PC-3 (cell line): ENCODE results near the gene LRCH1. TPM values are rescaled to one million over a fixed set of nuclear protein-coding genes. Genes with fewer than 3 reads are reported as not detected.

Source experiments
- ATAC-seq: fragments of 200-7000 bp; cut with Tn5 transposase; 2 replicates; pipeline ENCODE4 v1.9.1; 2020; ENCODE audit warnings: mild to moderate bottlenecking, moderate library complexity
- BruUV-seq: library from RNA; stranded (reverse); fragments of 400-500 nt; replicated peaks from 2 replicates; lab custom pipeline; 2021; lab: Mats Ljungman, UMichigan
- CTCF ChIA-PET: fragments of 300-600 bp; sonication (Branson Sonifier 250); formaldehyde crosslinking; loops from one replicate; lab custom pipeline; 2022; ENCODE audit warnings: antibody characterized with exemption; lab: Charles Lee
- POLR2A ChIA-PET: fragments of 300-600 bp; sonication (Branson Sonifier 250); formaldehyde crosslinking; loops from one replicate; lab custom pipeline; 2022; ENCODE audit warnings: antibody characterized with exemption; ENCODE audit not compliant: unreplicated experiment; lab: Charles Lee
- DNase-seq: peaks from one replicate; pipeline ENCODE4 v3.0.0-alpha.2; 2015
- H2AFZ ChIP-seq: fragments of 300-600 bp; sonication (generic); 2 replicates; pipeline ENCODE4 v1.6.0; 2016; ENCODE audit warnings: antibody characterized with exemption, low read length
- H3F3A ChIP-seq: fragments of 300-600 bp; sonication (generic); one replicate; pipeline ENCODE4 v1.6.0; 2017; ENCODE audit warnings: antibody characterized with exemption, low read length, control low read depth, mild to moderate bottlenecking; ENCODE audit not compliant: unreplicated experiment
- H3K27ac ChIP-seq: fragments of 300-600 bp; sonication (generic); 2 replicates; pipeline ENCODE4 v1.5.1; 2016; ENCODE audit warnings: mild to moderate bottlenecking, low read length
- H3K27me3 ChIP-seq: fragments of 300-600 bp; sonication (generic); 2 replicates; pipeline ENCODE4 v1.6.1; 2016; ENCODE audit warnings: low read length, mixed read lengths
- H3K36me3 ChIP-seq: fragments of 300-600 bp; sonication (generic); 2 replicates; pipeline ENCODE4 v1.6.1; 2016; ENCODE audit warnings: low read depth, mixed run types, low read length, mixed read lengths
- H3K4me1 ChIP-seq: fragments of 300-600 bp; sonication (generic); 2 replicates; pipeline ENCODE4 v1.5.1; 2016; ENCODE audit warnings: low read length; ENCODE audit not compliant: insufficient read depth
- H3K4me2 ChIP-seq: fragments of 300-600 bp; sonication (generic); 2 replicates; pipeline ENCODE4 v1.6.0; 2016; ENCODE audit warnings: low read length
- H3K4me3 ChIP-seq: fragments of 300-600 bp; sonication (generic); 2 replicates; pipeline ENCODE4 v1.5.1; 2016; ENCODE audit warnings: mild to moderate bottlenecking, low read length, mixed read lengths
- H3K79me2 ChIP-seq: fragments of 300-600 bp; sonication (generic); 2 replicates; pipeline ENCODE4 v1.6.1; 2017; ENCODE audit warnings: low read length, mixed read lengths
- H3K9ac ChIP-seq: fragments of 300-600 bp; sonication (generic); 2 replicates; pipeline ENCODE4 v1.6.0; 2016; ENCODE audit warnings: mild to moderate bottlenecking, low read length
- H3K9me2 ChIP-seq: fragments of 300-600 bp; sonication (generic); replicated peaks from 2 replicates; pipeline ENCODE4 v1.6.1; 2016; ENCODE audit warnings: mixed run types, low read length, mixed read lengths
- H3K9me3 ChIP-seq: fragments of 300-600 bp; sonication (generic); 2 replicates; pipeline ENCODE4 v1.6.1; 2016; ENCODE audit warnings: low read length, mixed read lengths
- H4K20me1 ChIP-seq: fragments of 300-600 bp; sonication (generic); 2 replicates; pipeline ENCODE4 v1.6.1; 2016; ENCODE audit warnings: low read length, mixed read lengths
- CTCF ChIP-seq: fragments of 300-600 bp; sonication (generic); conservative IDR thresholded peaks from 2 replicates; pipeline ENCODE4 v1.5.1; 2017; ENCODE audit warnings: antibody characterized with exemption, low read depth, mild to moderate bottlenecking, low read length
- EZH2 ChIP-seq: fragments of 300-600 bp; sonication (generic); IDR thresholded peaks from one replicate; pipeline ENCODE4 v1.6.1; 2017; ENCODE audit warnings: antibody characterized with exemption, mild to moderate bottlenecking, low read length; ENCODE audit not compliant: unreplicated experiment
- EZH2phosphoT487 ChIP-seq: fragments of 300-600 bp; sonication (generic); IDR thresholded peaks from 2 replicates; pipeline ENCODE4 v1.6.1; 2018; ENCODE audit warnings: mild to moderate bottlenecking, antibody characterized with exemption, low read length, borderline replicate concordance
- intact Hi-C: fragments of 100-400 bp; cut with micrococcal nuclease; formaldehyde crosslinking; loops from 2 replicates; pipeline ENCODE4 v1.9.0; 2023
- total RNA-seq: library from RNA; depleted of rRNA; stranded (reverse); fragments of >200 nt; gene quantifications from 2 replicates; pipeline ENCODE4 v1.2.3, GENCODE V29; 2014

Gene LRCH1
- total RNA-seq, 1 experiment from 2014 or later: 4.3 TPM

- Histone ChIP-seq H3K9me3 (no peaks in the 10 kb centered on the region), H2AFZ (no peak overlapping the region), H3K4me2 (no peak overlapping the region), H4K20me1 (no peaks in the 10 kb centered on the region), H3K27me3 (no peaks in the 10 kb centered on the region), H3K79me2 (no peaks in the 10 kb centered on the region), H3F3A (no peaks in the 10 kb centered on the region), H3K36me3 (peaks cover 4% of the 10 kb centered on the region; the same call in 1 of the 2 replicates), H3K4me1 (no peaks in the 10 kb centered on the region), H3K27ac (no peak overlapping the region), H3K9ac (no peak overlapping the region), H3K9me2 (no peaks in the 10 kb centered on the region), H3K4me3 (no peak overlapping the region)
- intact Hi-C loops: no loop called here
- DNase-seq: no peak
- CTCF ChIA-PET: no interaction called here
- no TSS peak for BruUV-seq
- no peak for ATAC-seq
- no peak for TF ChIP-seq EZH2phosphoT487
- no peak for TF ChIP-seq EZH2
- TF ChIP-seq CTCF: no peak
- POLR2A ChIA-PET: no interaction called here
These were observed 183.8 kb downstream of the LRCH1 start for GRCh38 chr13:46736541-46737310.

GRCh38 chr13:46738055-46738454, 185.1 kb downstream of the LRCH1 start:
- ATAC-seq (no peak), DNase-seq (no peak)
- Histone ChIP-seq H3K36me3 (peaks cover 4% of the 10 kb centered on the region; the same call in 1 of the 2 replicates), H3K9me2 (no peaks in the 10 kb centered on the region), H3K4me2 (no peak overlapping the region), H3K9me3 (no peaks in the 10 kb centered on the region), H3K9ac (no peak overlapping the region), H3K27ac (no peak overlapping the region), H3K79me2 (no peaks in the 10 kb centered on the region), H4K20me1 (no peaks in the 10 kb centered on the region), H3F3A (no peaks in the 10 kb centered on the region), H3K4me1 (no peaks in the 10 kb centered on the region), H2AFZ (no peak overlapping the region), H3K27me3 (no peaks in the 10 kb centered on the region), H3K4me3 (no peak overlapping the region)
- POLR2A ChIA-PET: no interaction called here
- BruUV-seq: no TSS peak
- TF ChIP-seq CTCF: no peak
- TF ChIP-seq EZH2phosphoT487: no peak
- TF ChIP-seq EZH2: no peak
- CTCF ChIA-PET: no interaction called here
- intact Hi-C loops: no loop called here

- no peak for TF ChIP-seq CTCF
- no peak for TF ChIP-seq EZH2
- no peak for TF ChIP-seq EZH2phosphoT487
- Histone ChIP-seq H3K79me2 (no peaks in the 10 kb centered on the region), H3K4me1 (no peaks in the 10 kb centered on the region), H3K9me2 (no peaks in the 10 kb centered on the region), H3K9ac (no peak overlapping the region), H4K20me1 (no peaks in the 10 kb centered on the region), H3K27me3 (no peaks in the 10 kb centered on the region), H3K4me3 (no peak overlapping the region), H3K36me3 (peaks cover 4% of the 10 kb centered on the region; the same call in 1 of the 2 replicates), H3K9me3 (no peaks in the 10 kb centered on the region), H3K27ac (no peak overlapping the region), H3K4me2 (no peak overlapping the region), H2AFZ (no peak overlapping the region), H3F3A (no peaks in the 10 kb centered on the region)
- ATAC-seq (no peak), DNase-seq (no peak)
- no TSS peak for BruUV-seq
- ChIA-PET POLR2A (no interaction called here), CTCF (no interaction called here)
- intact Hi-C loops: no loop called here
These were observed 185.8 kb downstream of the LRCH1 start for GRCh38 chr13:46738766-46739165.
